GM20000 (cell line): ENCODE results near the gene AMFR.
A peak's percentile ranks its signal among the peaks of the same experiment; 100 is the strongest.

Experiments
- DNase-seq: peaks from one replicate; pipeline ENCODE4 v3.0.0; 2012; ENCODE audit warnings: low spot score
- TF ChIP-seq, protein P1 (sequence below): IDR thresholded peaks from 2 replicates; pipeline ENCODE4 v1.5.1; 2012; ENCODE audit warnings: mild to moderate bottlenecking, control low read depth; ENCODE audit errors: extremely low read depth, missing control alignments

AMFR gene

GRCh38 chr16:56360117-56361008 is 65.0 kb downstream of the AMFR start:
- no peak for DNase-seq
- TF ChIP-seq, protein P1, sequence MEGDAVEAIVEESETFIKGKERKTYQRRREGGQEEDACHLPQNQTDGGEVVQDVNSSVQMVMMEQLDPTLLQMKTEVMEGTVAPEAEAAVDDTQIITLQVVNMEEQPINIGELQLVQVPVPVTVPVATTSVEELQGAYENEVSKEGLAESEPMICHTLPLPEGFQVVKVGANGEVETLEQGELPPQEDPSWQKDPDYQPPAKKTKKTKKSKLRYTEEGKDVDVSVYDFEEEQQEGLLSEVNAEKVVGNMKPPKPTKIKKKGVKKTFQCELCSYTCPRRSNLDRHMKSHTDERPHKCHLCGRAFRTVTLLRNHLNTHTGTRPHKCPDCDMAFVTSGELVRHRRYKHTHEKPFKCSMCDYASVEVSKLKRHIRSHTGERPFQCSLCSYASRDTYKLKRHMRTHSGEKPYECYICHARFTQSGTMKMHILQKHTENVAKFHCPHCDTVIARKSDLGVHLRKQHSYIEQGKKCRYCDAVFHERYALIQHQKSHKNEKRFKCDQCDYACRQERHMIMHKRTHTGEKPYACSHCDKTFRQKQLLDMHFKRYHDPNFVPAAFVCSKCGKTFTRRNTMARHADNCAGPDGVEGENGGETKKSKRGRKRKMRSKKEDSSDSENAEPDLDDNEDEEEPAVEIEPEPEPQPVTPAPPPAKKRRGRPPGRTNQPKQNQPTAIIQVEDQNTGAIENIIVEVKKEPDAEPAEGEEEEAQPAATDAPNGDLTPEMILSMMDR = no peak

DNA sequence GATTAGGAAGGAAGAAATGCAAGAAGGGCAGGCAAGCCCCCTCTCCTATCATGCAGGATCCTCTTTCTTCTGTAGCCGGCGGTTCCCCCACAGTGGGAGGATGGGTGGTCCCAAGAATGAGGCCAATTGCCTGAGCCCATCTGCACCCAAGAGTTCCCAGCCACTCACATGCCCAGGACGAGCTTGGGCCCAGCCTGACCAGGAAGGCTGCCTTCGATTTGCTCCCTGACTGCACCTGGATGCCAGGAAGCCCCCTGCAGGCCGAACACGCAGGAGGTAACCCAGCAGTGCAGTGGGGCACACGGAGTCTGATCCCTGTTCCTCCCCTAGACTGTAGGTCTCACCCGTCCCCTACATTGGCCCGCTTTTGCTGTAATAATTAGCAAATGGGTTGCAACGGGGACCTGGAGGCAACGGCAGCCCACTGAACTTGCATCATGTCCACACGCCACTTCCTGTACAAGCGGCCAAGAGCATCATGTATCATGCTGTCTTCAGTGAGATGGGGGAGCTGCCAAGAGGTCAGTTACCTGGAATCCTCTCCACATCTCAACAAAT is 67.5 kb downstream of the AMFR start:
- TF ChIP-seq, protein P1 = no peak

GRCh38 chr16:56357241-56357764 is 68.0 kb downstream of the AMFR start:
- no peak for DNase-seq
- TF ChIP-seq, protein P1 = no peak

More for the DNA sequence above, 67.5 kb downstream of the AMFR start:
- DNase-seq = no peak

DNA sequence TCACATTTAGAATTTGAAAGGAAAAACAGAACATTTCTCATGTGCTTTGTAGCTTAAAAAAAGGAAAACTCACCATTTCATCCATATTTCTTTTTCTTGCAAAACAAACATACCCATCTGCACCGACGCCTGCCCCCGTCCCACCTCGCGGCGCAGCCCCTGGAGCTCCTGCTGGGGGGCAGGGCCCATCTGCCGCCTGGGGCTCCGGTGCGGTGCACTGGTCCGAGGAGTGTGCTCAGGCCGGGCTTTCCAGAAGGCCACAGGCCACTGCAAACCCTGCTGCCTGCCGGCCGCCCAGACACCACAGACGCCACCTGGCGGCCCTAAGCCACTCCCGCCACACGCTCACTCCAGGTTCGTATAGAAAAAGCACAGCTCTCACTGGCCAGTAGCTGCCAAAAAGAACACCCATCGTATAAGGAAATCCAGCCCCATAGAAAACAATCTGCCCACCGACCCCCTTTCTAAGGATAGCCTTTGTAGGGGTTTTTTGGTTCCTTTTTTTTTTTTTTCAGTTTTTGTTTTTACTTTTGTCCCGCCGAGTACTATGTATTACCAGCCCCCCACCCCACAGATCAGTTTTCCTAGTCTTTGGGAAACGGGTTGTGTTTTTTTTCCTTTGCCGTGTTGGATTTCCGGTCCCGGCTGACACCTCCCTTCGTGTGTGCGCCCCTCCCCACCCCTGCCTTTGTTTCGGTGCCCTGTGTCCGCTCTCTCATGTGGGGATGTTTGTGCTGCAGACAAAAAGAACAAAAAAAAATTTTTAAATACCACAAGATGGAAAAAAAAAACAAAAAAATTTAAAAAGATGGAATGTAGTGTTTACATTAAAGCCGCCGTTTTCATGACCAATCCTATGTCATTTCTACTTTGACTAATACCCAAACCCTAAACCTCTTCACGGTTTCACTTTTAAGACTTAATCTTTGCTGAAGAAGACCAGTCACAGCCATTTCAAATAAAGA is 68.8 kb downstream of the AMFR start:
- TF ChIP-seq, protein P1 = peak; percentile 96

DNA sequence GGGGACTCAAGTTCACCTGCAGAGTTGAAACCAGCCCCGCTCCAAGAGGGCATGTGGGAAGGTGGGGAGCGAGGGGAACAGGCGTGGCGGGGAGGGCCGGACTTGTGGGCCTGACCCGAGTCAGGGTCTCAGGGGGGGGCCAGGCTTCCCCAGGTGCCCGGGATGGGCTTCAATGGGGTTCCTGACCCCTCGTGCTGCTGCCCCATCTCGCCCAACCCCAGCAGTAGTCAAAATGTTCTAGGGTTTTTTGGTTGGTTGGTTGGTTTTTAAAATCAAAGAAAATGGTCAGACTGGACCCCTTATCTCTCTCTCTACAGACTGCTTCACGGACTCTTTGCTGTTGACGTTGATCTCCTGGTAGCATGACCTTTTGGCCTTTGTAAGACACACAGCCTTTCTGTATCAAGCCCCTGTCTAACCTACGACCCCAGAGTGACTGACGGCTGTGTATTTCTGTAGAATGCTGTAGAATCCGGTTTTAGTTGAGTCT is 69.5 kb downstream of the AMFR start:
- no peak for DNase-seq
- TF ChIP-seq, protein P1 = no peak

More for the DNA sequence above, 68.8 kb downstream of the AMFR start:
- peak; percentile 91 for DNase-seq

- TF ChIP-seq, protein P1 = no peak
- DNase-seq = no peak
These were observed 70.1 kb downstream of the AMFR start for GRCh38 chr16:56355221-56355620.
